Psoas muscle (tissue), 8 donors: ENCODE data around the gene EIF5A. TPM values are rescaled to one million over a fixed set of nuclear protein-coding genes. Genes with fewer than 3 reads are reported as not detected.

ENCODE experiments used
- ATAC-seq, 4 donors: fragments of 200-7000 bp; cut with Tn5 transposase; one replicate each; pipeline ENCODE4 v1.9.1; 2020; ENCODE audit warnings: moderate library complexity in 3 of 4, mild to moderate bottlenecking in 2 of 4
- DNase-seq, 2 donors: peaks; one replicate each; pipeline ENCODE4 v3.0.0-alpha.2; 2020
- H3K27ac ChIP-seq: fragments of 200-600 bp; one replicate; pipeline ENCODE4 v1.8.0; 2022
- H3K27me3 ChIP-seq, 3 donors: fragments of 200-600 bp in 1 of 3; one replicate each; pipeline versions ENCODE4 v1.6.1 to v1.8.0; 2013 to 2022; ENCODE audit warnings: low read length in 2 of 3, mild to moderate bottlenecking in 2 of 3, moderate library complexity in 1 of 3; ENCODE audit not compliant: insufficient read depth in 3 of 3
- H3K36me3 ChIP-seq, 2 donors: fragments of 200-600 bp in 1 of 2; one replicate each; pipeline versions ENCODE4 v1.6.1 to v1.8.0; 2013 to 2022; ENCODE audit warnings: low read depth in 1 of 2, mild to moderate bottlenecking in 1 of 2, moderate library complexity in 1 of 2; ENCODE audit not compliant: insufficient read depth in 1 of 2
- H3K4me1 ChIP-seq: fragments of 200-600 bp; one replicate; pipeline ENCODE4 v1.8.0; 2022
- H3K4me3 ChIP-seq: fragments of 200-600 bp; one replicate; pipeline ENCODE4 v1.8.0; 2022; ENCODE audit warnings: mild to moderate bottlenecking
- H3K9me3 ChIP-seq: fragments of 200-600 bp; one replicate; pipeline ENCODE4 v1.8.0; 2022
- CTCF ChIP-seq: fragments of 200-600 bp; IDR thresholded peaks from one replicate; pipeline ENCODE4 v1.8.0; 2022; ENCODE audit warnings: antibody characterized with exemption
- WGBS, 3 donors: extraction: QIAGEN DNeasy Blood & Tissue Kit; methylation state at CpG; one replicate each; pipeline versions ENCODE4 v1.1.6 to v1.1.7; 2013; 5-methylcytosine and 5-hydroxymethylcytosine counted together
- intact Hi-C, 2 donors: fragments of 100-400 bp; cut with DNase I; formaldehyde crosslinking; loops; one replicate each; pipeline versions ENCODE4 v1.11.0 to v1.14.2; 2022
- polyA plus RNA-seq, 3 donors: library from polyadenylated mRNA; stranded (reverse); fragments of 200-250 nt; gene quantifications; one replicate each; pipeline ENCODE4 v1.2.3, GENCODE V29; 2013
- total RNA-seq, 4 donors: library from RNA; stranded (reverse); fragmentation: NEBNext Ultra II Directional in 2 of 4; extraction: Animal tissue kit (Norgen Biotek cat#: 25700) in 2 of 4; gene quantifications; one replicate each; pipeline versions ENCODE4 v1.2.1 to v1.2.4, GENCODE V29; 2021 to 2023
- donor health status: healthy with polysubstance abuse.
- donor health status: DM: no; HTN: no; CAD: no; lungs with moderate emphysema.
- donor health status: Bipolar disorder and iron deficiency.
- donor health status: healthy.
- donor health status: DM: yes; HTN: yes; CAD: no.
- donor health status: DM: no; HTN: no; CAD: no.
- donor health status: DM: no; HTN: no; CAD: no.
- donor health status: DM: yes; HTN: yes; CAD: no.

Gene EIF5A
- total and polyA plus RNA-seq, 7 donors: 293 to 1,107 (median 518) TPM

GRCh38 chr17:7260651-7261378 lies 46.6 kb upstream of the EIF5A start:
- ATAC-seq (peak; percentile 61 to 65 (median 63)), DNase-seq (peak in 1 of 2 donors; percentile 70)
- Histone ChIP-seq H3K9me3 (no peaks in the 10 kb centered on the region), H3K27ac (no peak overlapping the region), H3K27me3 (peaks cover 0 to 50% (median 21%) of the 10 kb centered on the region in 3 donors), H3K36me3 (peaks cover 0 to 40% of the 10 kb centered on the region in 2 donors), H3K4me1 (peaks cover 9% of the 10 kb centered on the region), H3K4me3 (peak overlapping the region; percentile 66)
- no peak for TF ChIP-seq CTCF
- intact Hi-C loops: loop anchor here in 1 of 2 donors (10.0 kb wide), 1 partner anchor 84 kb away; no protein-coding TSS in a partner anchor
- 6 to 9% (median 8%) methylated on average over 50 to 54 of the region's 54 CpGs for WGBS, 3 donors

- H3K36me3 ChIP-seq: peaks cover 0 to 33% of the 10 kb centered on the region in 2 donors
- WGBS, 3 donors: 11 to 21% (median 15%) methylated on average over 44 to 71 of the region's 71 CpGs
- H3K4me1 ChIP-seq: peaks cover 9% of the 10 kb centered on the region
- peak; percentile 14 to 46 (median 28) for ATAC-seq
- H3K27ac ChIP-seq: no peak overlapping the region
- intact Hi-C loops: loop anchor here in 1 of 2 donors (10.0 kb wide), 1 partner anchor 83 kb away; no protein-coding TSS in a partner anchor
- no peak for TF ChIP-seq CTCF
- peaks cover 0 to 50% (median 21%) of the 10 kb centered on the region in 3 donors for H3K27me3 ChIP-seq
- DNase-seq: no peak
- no peaks in the 10 kb centered on the region for H3K9me3 ChIP-seq
- peak overlapping the region; percentile 66 for H3K4me3 ChIP-seq
Observed at GRCh38 chr17:7261379-7262191, 45.8 kb upstream of the EIF5A start.

GRCh38 chr17:7262192-7262934 lies 45.1 kb upstream of the EIF5A start, which contains the start of gene CLDN7:
CLDN7 (minus strand) TSS chr17:7262478; CDS start chr17:7262043, 435 bp downstream.
- intact Hi-C loops: loop anchor here in 1 of 2 donors (10.0 kb wide), 1 partner anchor 82 kb away; no protein-coding TSS in a partner anchor
- peaks cover 0 to 50% (median 21%) of the 10 kb centered on the region in 3 donors for H3K27me3 ChIP-seq

More at GRCh38 chr17:7262192-7262934, 45.1 kb upstream of the EIF5A start, which contains the start of gene CLDN7:
- DNase-seq: no peak
- Histone ChIP-seq H3K9me3 (no peaks in the 10 kb centered on the region), H3K4me1 (peaks cover 9% of the 10 kb centered on the region), H3K4me3 (peak within 1 kb of the TSS; percentile 66), H3K36me3 (peaks cover 0 to 25% of the 10 kb centered on the region in 2 donors), H3K27ac (no peak within 1 kb of the TSS)
- WGBS, 3 donors: 5 to 8% (median 7%) methylated on average over 48 to 64 of the region's 64 CpGs
- no peak for TF ChIP-seq CTCF
- no peak for ATAC-seq
